HepG2 (cell line): Measurements from ENCODE around the gene TMBIM4. TPM values are rescaled to one million over a fixed set of nuclear protein-coding genes. Genes with fewer than 3 reads are reported as not detected.

Experiments
- polyA plus RNA-seq, 8 experiments: library from polyadenylated mRNA; depleted of rRNA in 3 of 8; stranded (reverse) in 7 of 8; unstranded in 1 of 8; fragments of >200 nt; fragmentation: Illumina TruSeq in 4 of 8; extraction: Trizol in 4 of 8; gene quantifications; 2 replicates each; pipeline versions ENCODE4 v1.2.1 to v1.2.3, GENCODE V29; 2011 to 2016; ENCODE audit warnings: low read depth in 4 of 8, missing spikeins in 1 of 8, mixed read lengths in 1 of 8; ENCODE audit not compliant: insufficient read depth in 1 of 8
- total RNA-seq, 5 experiments: library from RNA; depleted of rRNA; stranded (reverse); fragments of >200 nt; fragmentation: Illumina TruSeq; extraction: Trizol; gene quantifications; 2 replicates each; pipeline ENCODE4 v1.2.3, GENCODE V29; 2016; ENCODE audit warnings: low read depth in 1 of 5

Gene TMBIM4
- total and polyA plus RNA-seq, 2 of the 13 experiments (the other 11 are each of a cell fraction or from before 2014, with no cell fraction given), result 60.5 to 67.7 TPM

Other genes with a start within 250 kb of the TMBIM4 start
- 25.6 and 38.6 TPM in 2 replicates for gene LLPH, start 39.2 kb downstream of the TMBIM4 start, total RNA-seq (2016; rRNA removed; fragmentation: Illumina TruSeq; extraction: Trizol)
- gene LLPH, start 39.2 kb downstream of the TMBIM4 start, polyA plus RNA-seq (2011; rRNA removed), result 3.7 and 4.2 TPM in 2 replicates
- gene IRAK3, start 19.2 kb upstream of the TMBIM4 start, total RNA-seq (2016; rRNA removed; fragmentation: Illumina TruSeq; extraction: Trizol), result not detected in 2 replicates
- 0.01 TPM in 1 of 2 replicates, not detected in the other for gene IRAK3, start 19.2 kb upstream of the TMBIM4 start, polyA plus RNA-seq (2011; rRNA removed)
- gene HELB, start 132.5 kb upstream of the TMBIM4 start, total RNA-seq (2016; rRNA removed; fragmentation: Illumina TruSeq; extraction: Trizol), result 3.7 and 4.5 TPM in 2 replicates
- gene HELB, start 132.5 kb upstream of the TMBIM4 start, polyA plus RNA-seq (2011; rRNA removed), result 1.4 and 1.7 TPM in 2 replicates